Hepatocyte (in vitro differentiated cells): ENCODE results near the gene SP9.

Experiments used
- CTCF ChIP-seq: fragments of 200-600 bp; sonication (generic); IDR thresholded peaks from 2 replicates; pipeline ENCODE4 v1.5.1; 2016; ENCODE audit warnings: antibody characterized with exemption, mild to moderate bottlenecking; ENCODE audit not compliant: poor library complexity
- EZH2 ChIP-seq: fragments of 200-600 bp; sonication (generic); IDR thresholded peaks from 2 replicates; pipeline ENCODE4 v1.6.1; 2016; ENCODE audit warnings: antibody characterized with exemption, mild to moderate bottlenecking, borderline replicate concordance
- EZH2phosphoT487 ChIP-seq: fragments of 200-600 bp; sonication (generic); IDR thresholded peaks from one replicate; pipeline ENCODE4 v1.6.1; 2018; ENCODE audit warnings: antibody characterized with exemption, mild to moderate bottlenecking, low read depth, moderate library complexity; ENCODE audit not compliant: unreplicated experiment, severe bottlenecking

- TF ChIP-seq EZH2 (no peak), CTCF (no peak), EZH2phosphoT487 (no peak)
These were observed 12.6 kb upstream of the SP9 start for GRCh38 chr2:174322149-174322548.
